Thymus (tissue), 11 donors: ENCODE measurements around the gene NOS3. TPM values are rescaled to one million over a fixed set of nuclear protein-coding genes. Genes with fewer than 3 reads are reported as not detected.
A peak's percentile ranks its signal among the peaks of the same experiment; 100 is the strongest.

Experiments used
- DNase-seq, 9 donors: peaks; one replicate each; pipeline ENCODE4 v3.0.0-alpha.2; 2013; ENCODE audit warnings: low spot score in 9 of 9, low read depth in 6 of 9, missing footprints in 1 of 9
- H3K27ac ChIP-seq, 2 donors: one replicate each; pipeline ENCODE4 v1.5.1; 2013; ENCODE audit warnings: control low read depth in 1 of 2, low read depth in 1 of 2, low read length in 1 of 2, mild to moderate bottlenecking in 1 of 2, moderate library complexity in 1 of 2
- H3K27me3 ChIP-seq, 2 donors: one replicate each; pipeline ENCODE4 v1.5.1; 2013; ENCODE audit warnings: low read length in 1 of 2; ENCODE audit not compliant: control insufficient read depth in 2 of 2, insufficient read depth in 1 of 2
- H3K36me3 ChIP-seq, 2 donors: one replicate each; pipeline ENCODE4 v1.5.1; 2013; ENCODE audit warnings: low read length in 1 of 2, mild to moderate bottlenecking in 1 of 2, moderate library complexity in 1 of 2; ENCODE audit not compliant: control insufficient read depth in 2 of 2, insufficient read depth in 2 of 2
- H3K4me1 ChIP-seq, 2 donors: one replicate each; pipeline ENCODE4 v1.5.1; 2013; ENCODE audit warnings: low read length in 2 of 2; ENCODE audit not compliant: control insufficient read depth in 2 of 2, insufficient read depth in 2 of 2
- H3K4me3 ChIP-seq, 2 donors: one replicate each; pipeline ENCODE4 v1.5.1; 2013; ENCODE audit warnings: low read length in 2 of 2, control low read depth in 1 of 2, mild to moderate bottlenecking in 1 of 2
- H3K9me3 ChIP-seq, 2 donors: one replicate each; pipeline ENCODE4 v1.5.1; 2013; ENCODE audit warnings: low read length in 1 of 2, mild to moderate bottlenecking in 1 of 2; ENCODE audit not compliant: control insufficient read depth in 2 of 2, insufficient read depth in 1 of 2
- WGBS: extraction: QIAGEN DNeasy Blood & Tissue Kit; methylation state at CpG from one replicate; pipeline ENCODE4 v1.1.7; 2013; 5-methylcytosine and 5-hydroxymethylcytosine counted together
- polyA plus RNA-seq: library from polyadenylated mRNA; stranded (reverse); fragments of 200-250 nt; gene quantifications from one replicate; pipeline ENCODE4 v1.2.3, GENCODE V29; 2013
- total RNA-seq: library from RNA; stranded (reverse); fragments of 120-200 nt; gene quantifications from one replicate; pipeline ENCODE4 v1.2.4, GENCODE V29; 2013
- donor health status: healthy.

NOS3 gene
- total and polyA plus RNA-seq, 2 donors: 1.5 to 3.0 TPM

- Histone ChIP-seq H3K36me3 (peaks cover 0 to 5% of the 10 kb centered on the region in 2 donors), H3K4me1 (peaks cover 4 to 12% of the 10 kb centered on the region in 2 donors), H3K27me3 (peaks cover 7 to 30% of the 10 kb centered on the region in 2 donors), H3K4me3 (peak overlapping the region in 1 of 2 donors; percentile 20), H3K9me3 (no peaks in the 10 kb centered on the region), H3K27ac (no peak overlapping the region)
- peak; percentile 18 to 77 (median 48) for DNase-seq
- 2% methylated on average over 50 of the region's 50 CpGs for WGBS
Observed at GRCh38 chr7:151051108-151051507, 60.3 kb downstream of the NOS3 start.

GRCh38 chr7:151053096-151053495 lies 62.3 kb downstream of the NOS3 start:
- DNase-seq: no peak
- Histone ChIP-seq H3K36me3 (no peaks in the 10 kb centered on the region), H3K27me3 (peaks cover 7 to 30% of the 10 kb centered on the region in 2 donors), H3K27ac (no peak overlapping the region), H3K4me1 (peaks cover 16 to 20% of the 10 kb centered on the region in 2 donors), H3K4me3 (no peak overlapping the region), H3K9me3 (no peaks in the 10 kb centered on the region)
- 81% methylated on average over 4 of the region's 4 CpGs for WGBS

GRCh38 chr7:151053751-151054150 lies 62.9 kb downstream of the NOS3 start:
- no peak overlapping the region for H3K27ac ChIP-seq
- H3K9me3 ChIP-seq: no peaks in the 10 kb centered on the region
- DNase-seq: no peak
- no peaks in the 10 kb centered on the region for H3K36me3 ChIP-seq
- WGBS: 99% methylated on average over 8 of the region's 8 CpGs
- H3K27me3 ChIP-seq: peaks cover 7 to 27% of the 10 kb centered on the region in 2 donors
- no peak overlapping the region for H3K4me3 ChIP-seq
- peaks cover 17 to 26% of the 10 kb centered on the region in 2 donors for H3K4me1 ChIP-seq

GRCh38 chr7:151056283-151056665 lies 65.5 kb downstream of the NOS3 start:
- H3K27me3 ChIP-seq: peaks cover 0 to 7% of the 10 kb centered on the region in 2 donors
- WGBS: 97% methylated on average over 6 of the region's 6 CpGs
- no peak for DNase-seq
- no peak overlapping the region for H3K27ac ChIP-seq
- no peaks in the 10 kb centered on the region for H3K36me3 ChIP-seq
- no peak overlapping the region for H3K4me3 ChIP-seq
- peaks cover 28 to 41% of the 10 kb centered on the region in 2 donors for H3K4me1 ChIP-seq
- H3K9me3 ChIP-seq: no peaks in the 10 kb centered on the region

- H3K36me3 ChIP-seq: no peaks in the 10 kb centered on the region
- H3K4me1 ChIP-seq: peaks cover 27 to 39% of the 10 kb centered on the region in 2 donors
- H3K27me3 ChIP-seq: peaks cover 0 to 3% of the 10 kb centered on the region in 2 donors
- peak overlapping the region; percentile 67 to 69 for H3K4me3 ChIP-seq
- 68% methylated on average over 29 of the region's 29 CpGs for WGBS
- no peaks in the 10 kb centered on the region for H3K9me3 ChIP-seq
- DNase-seq: peak in 1 of 9 donors; percentile 10
- no peak overlapping the region for H3K27ac ChIP-seq
Observed at GRCh38 chr7:151056666-151057505, 66.1 kb downstream of the NOS3 start.

GRCh38 chr7:151057506-151057988 lies 66.7 kb downstream of the NOS3 start, which contains the start of gene CDK5:
CDK5 (minus strand) TSS chr7:151057897; CDS start chr7:151057848, 49 bp downstream.
- Histone ChIP-seq H3K9me3 (no peaks in the 10 kb centered on the region), H3K4me1 (peaks cover 27 to 39% of the 10 kb centered on the region in 2 donors)

GRCh38 chr7:151057989-151058780 lies 67.4 kb downstream of the NOS3 start:
- Histone ChIP-seq H3K27me3 (no peaks in the 10 kb centered on the region), H3K36me3 (peaks cover 3 to 10% of the 10 kb centered on the region in 2 donors), H3K4me1 (peaks cover 27 to 38% of the 10 kb centered on the region in 2 donors), H3K9me3 (no peaks in the 10 kb centered on the region), H3K27ac (peak overlapping the region; percentile 90 to 95), H3K4me3 (peak overlapping the region; percentile 67 to 69)
- DNase-seq: peak; percentile 95 to 100 (median 98)
- WGBS: 2% methylated on average over 46 of the region's 46 CpGs

More at GRCh38 chr7:151057506-151057988, 66.7 kb downstream of the NOS3 start, which contains the start of gene CDK5:
- H3K36me3 ChIP-seq: peaks cover 1 to 5% of the 10 kb centered on the region in 2 donors
- peak within 1 kb of the TSS; percentile 90 to 95 for H3K27ac ChIP-seq
- no peak for DNase-seq
- under 1% methylated on average over 30 of the region's 30 CpGs for WGBS
- H3K4me3 ChIP-seq: peak within 1 kb of the TSS; percentile 67 to 69
- no peaks in the 10 kb centered on the region for H3K27me3 ChIP-seq

- Histone ChIP-seq H3K36me3 (peaks cover 3 to 14% of the 10 kb centered on the region in 2 donors), H3K4me1 (peaks cover 27 to 35% of the 10 kb centered on the region in 2 donors), H3K27me3 (no peaks in the 10 kb centered on the region), H3K27ac (peak overlapping the region; percentile 90 to 95), H3K4me3 (peak overlapping the region; percentile 67 to 69), H3K9me3 (no peaks in the 10 kb centered on the region)
- DNase-seq: peak in 4 of 9 donors; percentile 19 to 36 (median 28)
- WGBS: 13% methylated on average over 18 of the region's 18 CpGs
Observed at GRCh38 chr7:151058781-151059366, 68.1 kb downstream of the NOS3 start.
